GM21786 (cell line): ENCODE data around the gene MLXIP.
A peak's percentile ranks its signal among the peaks of the same experiment; 100 is the strongest.
"Not testable (repeated sequence)": the region's sequence is repeated elsewhere in the genome, so short reads cannot be mapped to it uniquely, and the experiment has no call there.

Experiments
- ATAC-seq: cut with Tn5 transposase; IDR thresholded peaks from one replicate; pipeline ENCODE4 v1.9.1; 2021; ENCODE audit not compliant: unreplicated experiment

MLXIP gene

DNA sequence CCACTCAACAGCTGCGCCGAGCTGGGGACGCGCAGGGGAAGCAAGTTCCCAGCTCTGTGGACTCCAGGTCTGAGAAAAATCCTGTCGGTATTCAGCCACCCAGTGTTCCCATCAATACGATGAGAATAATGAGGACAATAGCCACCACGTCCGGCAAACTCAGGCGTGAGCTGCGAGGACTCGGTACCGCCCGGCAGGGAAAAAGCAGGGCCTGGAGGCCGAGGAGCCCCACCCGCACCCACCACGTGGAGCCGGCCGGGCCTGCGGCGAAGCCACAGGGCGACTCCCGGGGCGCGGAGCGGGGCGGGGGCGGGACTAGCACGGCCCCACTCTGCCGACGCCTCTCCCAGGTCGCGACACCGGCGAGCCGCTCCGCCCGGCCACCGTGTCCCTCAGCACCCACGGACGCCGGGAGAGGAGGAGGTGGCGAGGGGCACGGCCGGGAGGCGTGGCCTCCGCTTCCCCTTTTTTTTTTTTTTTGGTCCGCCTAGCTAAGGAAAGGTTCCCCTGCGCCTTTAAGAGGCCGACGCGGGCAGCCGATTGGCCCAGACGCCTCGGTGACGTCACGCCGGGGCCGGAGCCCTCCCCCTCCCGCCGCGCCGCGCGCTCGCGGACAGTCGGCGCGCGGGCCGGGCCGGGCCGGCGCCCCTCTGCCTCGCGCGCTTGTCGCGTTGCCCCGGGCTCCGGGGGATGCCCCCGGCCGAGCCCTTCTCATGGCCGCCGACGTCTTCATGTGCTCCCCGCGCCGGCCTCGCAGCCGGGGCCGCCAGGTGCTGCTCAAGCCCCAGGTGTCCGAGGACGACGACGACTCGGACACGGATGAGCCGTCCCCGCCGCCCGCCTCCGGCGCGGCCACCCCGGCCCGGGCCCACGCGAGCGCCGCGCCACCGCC, at the start of gene MLXIP:
Gene MLXIP, plus strand, starts transcription at position 616 of the 892 bp plus-strand sequence. Its CDS starts 98 bp downstream, at position 714.
- ATAC-seq = peak; percentile 62

GRCh38 chr12:122028905-122029560, 49.5 kb upstream of the MLXIP start:
- ATAC-seq = peak; percentile 45

GRCh38 chr12:122029620-122030423, 48.7 kb upstream of the MLXIP start:
- no peak for ATAC-seq

DNA sequence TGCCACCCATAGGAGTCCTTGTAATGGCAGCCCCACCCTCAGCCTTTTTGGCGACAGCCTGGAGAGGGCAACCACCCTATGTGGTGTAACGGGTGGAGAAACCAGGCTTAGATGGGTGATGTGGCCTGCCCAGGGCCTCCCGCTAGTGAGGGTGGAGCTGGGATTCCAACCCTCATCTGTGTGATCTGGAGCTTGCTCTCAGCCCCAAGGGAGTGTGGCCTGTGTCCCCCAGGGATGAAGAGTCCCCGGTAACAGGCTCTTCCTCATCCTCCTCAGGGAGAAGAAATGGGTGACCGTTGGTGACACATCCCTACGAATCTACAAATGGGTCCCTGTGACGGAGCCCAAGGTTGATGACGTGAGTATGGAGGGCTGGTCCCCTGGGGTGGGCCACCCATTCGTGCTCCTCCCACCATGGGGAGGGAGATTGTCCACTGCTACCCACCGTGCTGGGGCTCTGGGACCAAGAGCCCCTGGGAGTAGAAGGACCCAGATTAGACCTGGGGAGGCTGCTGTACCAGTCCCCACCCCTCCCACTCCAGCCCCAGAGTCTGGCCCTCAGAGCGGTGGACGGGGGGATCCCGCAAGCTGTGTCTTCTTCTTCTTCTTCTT, 48.0 kb upstream of the MLXIP start:
- no peak for ATAC-seq

DNA sequence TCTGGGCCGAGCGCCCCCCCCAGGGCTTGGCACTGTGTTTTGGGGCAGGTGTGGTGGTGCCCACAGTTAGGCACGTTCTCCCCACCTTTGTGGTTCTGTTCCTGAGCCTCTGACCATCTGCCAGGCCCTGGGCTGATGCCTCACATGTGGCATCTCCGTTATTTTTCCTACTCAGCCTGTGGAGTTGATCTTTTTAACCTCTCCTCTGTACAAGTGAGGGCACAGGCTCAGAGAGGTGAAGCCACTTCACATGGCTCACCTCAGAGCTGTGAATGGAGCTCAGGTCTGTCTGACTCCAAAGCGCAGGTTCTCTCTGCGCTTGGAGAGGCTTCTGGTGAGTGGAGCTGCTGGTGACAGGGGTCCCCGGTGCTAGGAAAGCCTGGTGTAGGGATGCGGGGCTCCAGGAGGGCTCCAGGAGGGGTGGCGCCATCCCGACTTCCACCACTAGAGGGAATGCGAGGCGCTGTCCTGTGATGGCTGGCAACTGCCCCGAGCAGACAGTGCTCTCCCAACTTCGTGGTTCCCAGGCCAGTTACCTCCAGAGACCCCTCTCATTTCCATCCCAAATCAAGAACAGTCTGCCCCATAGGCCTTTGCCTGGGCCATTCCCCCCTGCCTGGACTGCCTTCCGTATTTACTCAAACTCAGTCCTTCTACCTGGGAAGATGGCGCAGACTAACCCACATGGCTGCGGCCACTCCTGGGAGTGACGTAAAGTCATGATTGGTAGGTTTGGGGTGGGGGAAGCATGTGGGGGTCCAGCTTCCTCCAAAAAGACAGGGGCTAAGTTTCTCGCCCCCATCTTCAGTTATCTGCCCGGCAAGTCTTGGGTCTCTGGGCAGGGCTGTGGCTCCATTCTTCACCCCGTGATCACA, 47.0 kb upstream of the MLXIP start:
- no peak for ATAC-seq

DNA sequence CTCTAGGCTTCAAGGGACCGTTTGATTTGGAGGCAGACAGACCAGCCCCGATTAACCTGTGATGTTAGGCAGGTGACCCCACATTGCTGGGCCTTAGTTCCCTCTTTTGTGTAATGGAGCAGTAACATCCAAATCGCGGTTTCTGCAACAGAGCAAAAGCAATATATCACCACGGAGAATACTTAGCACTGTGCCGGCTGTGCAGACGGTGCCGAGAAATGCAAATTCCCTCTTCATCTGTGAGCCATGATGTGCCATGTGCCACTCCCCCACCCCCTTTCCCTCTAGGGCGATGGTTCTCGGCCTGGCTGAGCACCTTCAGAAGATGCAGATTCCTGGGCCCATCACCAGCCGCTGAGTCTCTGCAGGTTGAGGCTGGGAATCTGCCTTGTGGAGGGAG, 46.0 kb upstream of the MLXIP start:
- no peak for ATAC-seq

DNA sequence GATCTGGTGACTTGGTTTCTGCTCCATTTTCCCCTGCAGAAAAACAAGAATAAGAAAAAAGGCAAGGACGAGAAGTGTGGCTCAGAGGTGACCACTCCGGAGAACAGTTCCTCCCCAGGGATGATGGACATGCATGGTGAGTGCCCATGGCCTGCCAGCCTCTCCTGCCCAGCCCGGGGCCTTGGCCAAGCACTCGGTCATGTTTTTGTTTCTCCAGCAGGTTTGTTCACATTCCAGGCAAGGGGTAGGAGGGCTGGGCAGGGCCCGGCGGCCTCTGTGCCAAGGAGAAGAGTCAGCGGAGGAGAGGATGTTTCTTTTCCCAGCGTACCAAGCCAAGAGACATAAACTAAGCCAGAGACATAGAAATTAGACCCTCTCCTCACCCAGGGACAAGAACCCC, 43.3 kb upstream of the MLXIP start:
- no peak for ATAC-seq

- ATAC-seq = no peak
Observed at GRCh38 chr12:122036153-122036552, 42.4 kb upstream of the MLXIP start.

DNA sequence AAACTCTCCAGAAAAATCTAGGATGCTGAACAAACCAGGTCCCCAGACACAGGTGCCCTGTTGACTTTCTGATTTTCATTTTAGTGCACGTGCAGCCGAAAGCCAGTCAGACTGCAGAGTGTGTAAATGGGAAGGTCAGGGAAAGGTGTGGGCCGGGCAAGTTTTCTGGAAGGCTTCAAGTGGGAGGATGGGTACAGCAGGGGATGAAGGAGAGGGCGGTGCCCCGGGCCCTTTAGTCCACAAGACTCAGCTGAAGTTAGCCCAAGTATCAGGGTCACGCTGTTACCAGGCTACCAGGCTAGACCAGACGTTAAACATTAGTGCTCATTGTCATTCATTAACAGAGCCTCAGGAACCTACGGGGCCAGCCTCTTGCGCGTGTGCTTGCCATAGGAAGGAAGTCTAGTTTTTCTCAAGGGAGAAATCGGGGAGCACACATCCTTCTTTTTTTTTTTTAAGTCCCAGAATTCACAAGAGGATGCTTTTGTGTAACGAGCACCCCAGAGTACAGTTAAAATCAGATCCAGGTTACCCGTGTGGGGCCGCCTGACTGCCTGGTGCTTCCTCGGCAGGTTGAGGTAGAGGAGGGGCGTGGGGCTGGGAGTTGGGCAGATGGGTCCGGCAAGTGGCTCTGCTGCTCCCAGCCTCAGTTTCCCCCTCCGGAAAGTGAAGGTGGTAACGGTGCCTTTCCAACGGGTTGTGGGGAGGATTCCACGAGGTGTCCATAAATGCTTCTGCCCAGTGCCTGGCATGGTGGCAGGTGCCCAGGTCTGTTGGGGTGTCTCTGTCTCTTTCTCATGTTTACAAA, 37.8 kb upstream of the MLXIP start:
- no peak for ATAC-seq

DNA sequence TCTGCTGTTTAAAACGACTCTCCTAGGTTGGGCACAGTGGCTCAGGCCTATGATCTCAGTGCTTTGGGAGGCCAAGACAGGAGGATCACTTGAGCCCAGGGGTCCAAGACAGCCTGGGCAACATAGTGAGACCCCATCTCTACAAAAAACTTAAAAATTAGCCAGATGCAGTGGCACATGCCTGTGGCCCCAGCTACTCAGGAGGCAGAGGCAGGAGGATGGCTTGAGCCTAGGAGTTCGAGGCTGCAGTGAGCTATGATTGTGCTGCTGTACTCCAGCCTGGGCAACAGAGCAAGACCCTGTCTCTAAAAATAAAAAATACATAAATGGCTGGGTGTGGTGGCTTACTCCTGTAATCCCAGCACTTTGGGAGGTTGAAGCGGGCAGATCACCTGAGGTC, 37.1 kb upstream of the MLXIP start:
- ATAC-seq = not testable (repeated sequence)

GRCh38 chr12:122042910-122043309, 35.6 kb upstream of the MLXIP start:
- no peak for ATAC-seq

DNA sequence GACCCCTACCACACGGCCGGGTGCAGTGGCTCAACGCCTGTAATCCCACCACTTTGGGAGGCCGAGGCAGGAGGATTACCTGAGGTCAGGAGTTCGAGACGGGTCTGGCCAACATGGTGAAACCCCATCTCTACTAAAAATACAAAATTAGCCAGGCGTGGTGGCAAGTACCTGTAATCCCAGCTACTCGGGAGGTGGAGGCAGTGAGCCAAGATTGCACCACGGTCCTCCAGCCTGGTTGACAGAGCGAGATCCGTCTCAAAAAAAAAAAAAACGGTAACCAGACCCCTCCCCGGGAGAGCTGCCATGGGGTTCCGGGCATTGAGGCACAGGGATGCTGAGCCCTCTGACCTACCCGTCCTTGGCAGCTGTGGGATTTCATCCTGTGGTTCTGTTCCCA, 35.1 kb upstream of the MLXIP start:
- ATAC-seq = no peak

DNA sequence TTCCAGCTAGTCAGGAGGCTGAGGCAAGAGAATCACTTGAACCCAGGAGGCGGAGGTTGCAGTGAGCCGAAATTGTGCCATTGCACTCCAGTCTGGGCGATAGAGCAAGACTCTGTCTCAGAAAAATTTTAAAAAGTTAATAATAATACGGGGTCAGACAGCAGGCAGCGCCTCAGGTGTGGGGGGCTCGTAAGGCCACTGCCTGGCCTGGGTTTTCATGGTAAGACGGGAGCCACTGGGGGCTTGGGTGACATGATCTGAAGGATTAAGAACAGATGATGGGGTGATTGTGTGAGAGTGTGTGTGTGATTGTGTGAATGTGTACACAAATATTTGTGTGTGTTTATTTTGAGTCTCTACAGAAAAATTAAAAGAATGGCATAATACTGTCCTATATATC, 33.3 kb upstream of the MLXIP start:
- no peak for ATAC-seq

DNA sequence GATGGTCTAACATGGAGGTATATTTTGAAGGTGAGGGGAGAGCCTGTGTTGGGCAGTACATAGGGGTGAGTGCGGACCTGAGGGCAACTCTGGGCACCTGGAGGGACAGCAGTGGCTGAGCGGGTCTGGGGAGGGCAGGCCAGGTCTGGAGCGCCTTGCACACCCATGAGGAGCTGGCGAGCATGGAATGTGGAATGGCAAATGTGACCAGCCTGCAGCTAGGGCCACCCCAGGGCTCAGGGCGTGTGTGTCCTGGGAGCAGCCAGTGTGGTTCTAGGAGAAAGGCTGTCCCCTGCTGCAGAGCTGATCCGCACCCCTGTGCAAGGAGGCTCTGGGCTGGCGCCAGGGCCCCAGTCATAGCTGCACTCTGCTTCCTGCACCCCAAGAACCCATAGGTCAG, 32.4 kb upstream of the MLXIP start:
- no peak for ATAC-seq

DNA sequence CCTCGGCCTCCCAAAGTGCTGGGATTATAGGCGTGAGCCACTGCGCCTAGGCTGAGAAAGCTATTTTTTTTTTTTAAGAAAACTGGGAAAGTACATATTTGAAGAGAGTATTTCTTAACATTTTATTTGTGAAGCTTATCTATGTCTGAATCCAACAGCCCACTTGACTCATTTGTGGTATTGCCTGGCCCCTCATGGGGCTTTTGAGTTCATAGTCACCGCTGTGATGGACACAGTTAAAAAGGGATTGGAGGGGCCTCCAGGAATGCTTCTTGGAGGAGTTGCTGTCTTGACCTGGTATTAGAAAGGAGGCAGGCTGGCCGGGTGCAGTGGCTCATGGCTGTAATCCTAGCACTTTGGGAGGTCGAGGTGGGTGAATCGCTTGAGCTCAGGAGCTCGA, 30.4 kb upstream of the MLXIP start:
- ATAC-seq = no peak

DNA sequence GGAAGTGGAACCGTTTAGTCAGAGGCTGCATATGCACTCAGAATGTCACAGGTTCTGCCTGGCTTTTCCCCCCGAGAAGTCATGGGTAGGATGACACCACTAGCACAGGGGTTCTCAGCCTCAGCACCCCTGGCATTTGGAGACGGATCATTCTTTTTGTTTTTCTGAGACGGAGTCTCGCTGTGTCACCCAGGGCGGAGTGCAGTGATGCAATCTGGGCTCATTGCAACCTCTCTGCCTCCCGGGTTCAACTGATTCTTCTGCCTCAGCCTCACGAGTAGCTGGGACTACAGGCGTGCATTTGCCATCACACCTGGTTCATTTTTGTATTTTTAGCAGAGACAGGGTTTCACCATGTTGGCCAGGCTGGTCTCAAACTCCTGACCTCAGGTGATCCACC, 28.7 kb upstream of the MLXIP start:
- no peak for ATAC-seq

- ATAC-seq = no peak
Observed at GRCh38 chr12:122050706-122051105, 27.9 kb upstream of the MLXIP start.

DNA sequence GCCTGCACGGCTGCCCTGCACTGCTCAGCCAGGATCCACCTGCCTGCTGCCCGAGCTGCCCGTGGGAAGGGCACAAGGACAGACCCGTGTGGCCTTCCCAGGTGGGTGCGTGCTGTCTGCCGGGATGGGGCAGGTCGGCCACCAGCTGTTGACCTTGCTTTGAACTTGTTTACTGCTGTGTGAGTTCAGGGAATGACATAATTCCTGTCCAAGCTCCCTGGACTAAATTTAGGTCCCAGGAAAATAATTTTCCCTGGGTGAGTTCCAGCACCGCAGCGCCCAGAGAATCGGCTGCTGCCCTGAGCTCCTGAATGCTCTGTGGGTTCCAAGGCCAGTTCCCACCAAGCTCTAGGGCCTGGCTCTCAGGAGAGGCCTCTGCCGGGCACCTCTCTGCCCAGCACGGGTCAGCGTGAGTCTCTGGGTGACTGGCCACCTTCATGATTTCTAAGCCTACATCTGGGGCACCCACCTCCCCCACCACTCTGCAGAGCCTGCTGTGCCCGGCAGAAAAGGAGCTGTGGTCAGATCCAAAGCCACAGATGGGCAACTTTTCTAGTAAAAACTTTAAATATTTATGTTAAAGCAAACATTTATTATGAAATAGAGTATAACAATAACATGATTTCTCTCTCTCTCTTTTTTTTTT, 27.2 kb upstream of the MLXIP start:
- ATAC-seq = no peak

DNA sequence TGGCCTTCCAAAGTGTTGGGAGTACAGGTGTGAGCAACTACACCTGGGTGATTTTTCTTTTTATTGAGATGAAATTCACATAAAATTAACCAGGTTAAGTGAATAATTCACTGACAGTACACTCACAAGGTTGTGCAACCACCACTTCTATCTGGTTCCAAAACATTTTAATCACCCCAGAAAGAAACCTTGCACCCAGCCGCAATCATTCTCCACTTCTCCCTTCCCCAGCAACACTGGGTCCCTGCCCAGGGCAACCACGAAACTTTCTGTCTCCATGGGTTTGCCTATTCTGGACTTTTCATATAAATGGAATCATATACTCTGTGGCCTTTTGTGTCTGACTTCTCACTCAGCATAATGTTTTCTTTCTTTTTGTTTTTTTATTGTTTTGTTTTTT, 26.3 kb upstream of the MLXIP start:
- no peak for ATAC-seq
